K562 (cell line): ENCODE measurements around the gene CTCFL. TPM values are rescaled to one million over a fixed set of nuclear protein-coding genes. Genes with fewer than 3 reads are reported as not detected.

ENCODE experiments used
- ATAC-seq: fragments of 200-7000 bp; cut with Tn5 transposase; 3 replicates; pipeline ENCODE4 v1.9.1; 2020; ENCODE audit warnings: moderate library complexity
- BruUV-seq: library from RNA; stranded (reverse); fragments of 400-500 nt; replicated peaks from 2 replicates; lab custom pipeline; 2021; lab: Mats Ljungman, UMichigan
- CTCF ChIA-PET: fragments of 300-600 bp; formaldehyde crosslinking; extraction: SDS; loops from one replicate; lab custom pipeline; 2021; ENCODE audit warnings: low intra/inter-chr PET ratio; lab: Yijun Ruan, JAX
- POLR2A ChIA-PET: fragments of 300-600, 350-650 bp; sonication (Branson Sonifier 250); formaldehyde crosslinking; extraction: SDS; loops from one replicate; lab custom pipeline; 2021; ENCODE audit warnings: antibody characterized with exemption, inconsistent platforms; lab: Yijun Ruan, JAX
- DNase-seq, 4 experiments: peaks; one replicate each; pipeline versions ENCODE4 v3.0.0 to v3.0.0-alpha.2; 2011 to 2018; ENCODE audit warnings: low spot score in 3 of 4, mixed read lengths in 3 of 4; ENCODE audit errors: extremely low read depth in 1 of 4
- FAIRE-seq: peaks from 2 replicates; lab custom pipeline; 2011; peaks lifted over from hg19 to GRCh38; lab: Jason Lieb, UNC
- H2AFZ ChIP-seq: 2 replicates; pipeline ENCODE4 v1.6.0; 2011; ENCODE audit warnings: low read depth, low read length, control low read depth, inconsistent platforms
- H3K27ac ChIP-seq: fragments of 200-600 bp; 3 replicates; pipeline ENCODE4 v1.8.0; 2011; ENCODE audit warnings: low read depth, mild to moderate bottlenecking, control low read depth, inconsistent platforms, low read length, moderate library complexity, mixed read lengths; ENCODE audit errors: extremely low read depth
- H3K27me3 ChIP-seq, 2 experiments: fragments of 300-600 bp in 1 of 2; 2 replicates in 1 of 2; 3 replicates in 1 of 2; pipeline versions ENCODE4 v1.6.0 to v1.8.0; 2011; ENCODE audit warnings: inconsistent platforms in 2 of 2, low read length in 2 of 2, mild to moderate bottlenecking in 1 of 2, mixed read lengths in 1 of 2, moderate library complexity in 1 of 2; ENCODE audit not compliant: control insufficient read depth in 2 of 2, insufficient read depth in 2 of 2
- H3K36me3 ChIP-seq: fragments of 300-600 bp; 3 replicates; pipeline ENCODE4 v1.8.0; 2011; ENCODE audit warnings: mild to moderate bottlenecking, low read length, inconsistent platforms; ENCODE audit not compliant: control insufficient read depth, insufficient read depth
- H3K4me1 ChIP-seq, 2 experiments: fragments of 200-600 bp in 1 of 2; replicated peaks in 1 of 2; 2 replicates in 1 of 2; 3 replicates in 1 of 2; pipeline versions ENCODE4 v1.5.1 to v1.8.0; 2011; ENCODE audit warnings: inconsistent platforms in 2 of 2, low read length in 2 of 2, mild to moderate bottlenecking in 1 of 2, mixed read lengths in 1 of 2, moderate library complexity in 1 of 2; ENCODE audit not compliant: control insufficient read depth in 2 of 2, insufficient read depth in 2 of 2
- H3K4me2 ChIP-seq: 2 replicates; pipeline ENCODE4 v1.6.1; 2011; ENCODE audit warnings: low read length, control low read depth, inconsistent platforms, mixed read lengths; ENCODE audit not compliant: insufficient read depth
- H3K4me3 ChIP-seq: fragments of 200-600 bp; sonication (generic), shearing (Covaris generic); 2 replicates; pipeline ENCODE4 v1.5.1; 2016; ENCODE audit warnings: control low read depth, inconsistent platforms
- H3K79me2 ChIP-seq: fragments of 200-600 bp; 3 replicates; pipeline ENCODE4 v1.8.0; 2011; ENCODE audit warnings: low read length, inconsistent platforms; ENCODE audit not compliant: control insufficient read depth, insufficient read depth
- H3K9ac ChIP-seq, 2 experiments: 2 replicates each; pipeline versions ENCODE4 v1.6.0 to v1.6.1; 2011; ENCODE audit warnings: low read depth in 2 of 2, low read length in 2 of 2, control low read depth in 1 of 2, inconsistent platforms in 1 of 2, mild to moderate bottlenecking in 1 of 2, mixed read lengths in 1 of 2; ENCODE audit not compliant: insufficient read depth in 1 of 2
- H3K9me1 ChIP-seq: one replicate; pipeline ENCODE4 v1.6.0; 2011; ENCODE audit warnings: inconsistent platforms, mild to moderate bottlenecking, low read length, moderate library complexity; ENCODE audit not compliant: control insufficient read depth, insufficient read depth
- H3K9me3 ChIP-seq: replicated peaks from 2 replicates; pipeline ENCODE4 v1.5.1; 2011; ENCODE audit warnings: low read depth, low read length, inconsistent platforms; ENCODE audit not compliant: control insufficient read depth, insufficient read depth
- H4K20me1 ChIP-seq: replicated peaks from 2 replicates; pipeline ENCODE4 v1.6.1; 2011; ENCODE audit warnings: low read length, inconsistent platforms, mixed read lengths; ENCODE audit not compliant: control insufficient read depth, insufficient read depth
- ARHGAP35 ChIP-seq: fragments of 450-650 bp; IDR thresholded peaks from 2 replicates; pipeline ENCODE4 v1.6.1; 2018; ENCODE audit not compliant: partially characterized antibody
- ARID2 ChIP-seq: fragments of 450-650 bp; IDR thresholded peaks from 2 replicates; pipeline ENCODE4 v1.6.1; 2017; ENCODE audit warnings: antibody characterized with exemption, mild to moderate bottlenecking
- CBX3 ChIP-seq, 2 experiments: IDR thresholded peaks; 1 replicate in 1 of 2; 2 replicates in 1 of 2; pipeline ENCODE4 v1.6.1; 2012; ENCODE audit warnings: inconsistent platforms in 2 of 2, low read length in 2 of 2, borderline replicate concordance in 1 of 2, control low read depth in 1 of 2
- ETS2 ChIP-seq: IDR thresholded peaks from 2 replicates; pipeline ENCODE4 v1.6.1; 2016; ENCODE audit warnings: borderline replicate concordance, missing genetic modification characterization, mild to moderate bottlenecking, moderate library complexity, missing compliant biosample characterization; ENCODE audit not compliant: poor library complexity, severe bottlenecking
- HDAC1 ChIP-seq, 2 experiments: fragments of 450-650 bp; IDR thresholded peaks; 2 replicates each; pipeline ENCODE4 v1.6.1; 2016 to 2017; ENCODE audit warnings: inconsistent platforms in 1 of 2, mild to moderate bottlenecking in 1 of 2, moderate library complexity in 1 of 2
- JUN ChIP-seq, 2 experiments: sonication (generic) in 1 of 2; formaldehyde crosslinking in 1 of 2; IDR thresholded peaks; 2 replicates each; pipeline versions ENCODE4 v1.6.1 to v1.8.0; 2012 to 2022; ENCODE audit warnings: borderline replicate concordance in 2 of 2, mild to moderate bottlenecking in 2 of 2, improper control_type of control experiment in 1 of 2, low read depth in 1 of 2, low read length in 1 of 2, missing genetic modification reagents in 1 of 2
- MAFK ChIP-seq: IDR thresholded peaks from 2 replicates; pipeline ENCODE4 v1.6.1; 2011; ENCODE audit warnings: low read length, improper control_type of control experiment
- MTA2 ChIP-seq: fragments of 450-650 bp; IDR thresholded peaks from 2 replicates; pipeline ENCODE4 v1.6.1; 2016; ENCODE audit warnings: low read depth
- PPARD ChIP-seq: fragments of 250-450 bp; sonication (Bioruptor Pico); IDR thresholded peaks from 2 replicates; pipeline ENCODE4 v1.8.0; 2022; ENCODE audit warnings: inconsistent platforms, mild to moderate bottlenecking, moderate library complexity
- RBFOX2 ChIP-seq: fragments of 200-400 bp; formaldehyde crosslinking; IDR thresholded peaks from 2 replicates; pipeline ENCODE4 v1.6.1; 2017; ENCODE audit warnings: low read depth, mild to moderate bottlenecking, low read length, moderate library complexity
- SREBF1 ChIP-seq: fragments of 150-350 bp; IDR thresholded peaks from 2 replicates; pipeline ENCODE4 v1.6.1; 2014; ENCODE audit warnings: antibody characterized with exemption, low read depth, low read length, borderline replicate concordance
- STAT5A ChIP-seq: IDR thresholded peaks from 2 replicates; pipeline ENCODE4 v1.6.1; 2012; ENCODE audit warnings: low read length, inconsistent platforms, borderline replicate concordance
- ZC3H8 ChIP-seq: fragments of 450-650 bp; IDR thresholded peaks from 2 replicates; pipeline ENCODE4 v1.6.1; 2017
- ZHX1 ChIP-seq: fragments of 150-350 bp; conservative IDR thresholded peaks from 2 replicates; pipeline ENCODE4 v1.6.1; 2014; ENCODE audit warnings: low read length
- ZNF133 ChIP-seq: fragments of 250-450 bp; sonication (Bioruptor Pico); IDR thresholded peaks from 2 replicates; pipeline ENCODE4 v1.4.0; 2020; ENCODE audit warnings: mild to moderate bottlenecking
- WGBS: fragments of 100-300 bp; shearing (Covaris generic); methylation state at CpG from one replicate; pipeline ENCODE4 v1.1.6; 2016; ENCODE audit warnings: low coverage, mixed read lengths; ENCODE audit not compliant: insufficient coverage; ENCODE audit errors: missing lambda C conversion rate; 5-methylcytosine and 5-hydroxymethylcytosine counted together
- in situ Hi-C: fragments of 300-500 bp; cut with MboI; formaldehyde crosslinking; loops from 4 replicates; pipeline ENCODE4 v1.15.0; 2018; ENCODE audit warnings: inconsistent platforms, mixed read lengths
- intact Hi-C: fragments of 100-400 bp; cut with micrococcal nuclease; formaldehyde crosslinking; loops from 2 replicates; pipeline ENCODE4 v1.14.2; 2022
- polyA plus RNA-seq, 8 experiments: library from polyadenylated mRNA; depleted of rRNA in 4 of 8; stranded (reverse) in 5 of 8; unstranded in 3 of 8; fragments of >200 nt; fragmentation: Nextera tagmentation in 2 of 8; fragmentation: Illumina TruSeq in 1 of 8; extraction: Ambion mirVana in 2 of 8; extraction: Trizol in 1 of 8; gene quantifications; 2 replicates each; pipeline versions ENCODE4 v1.2.1 to v1.2.3, GENCODE V29; 2011 to 2014; ENCODE audit warnings: inconsistent platforms in 1 of 8, missing spikeins in 1 of 8
- total RNA-seq, 7 experiments: library from RNA; depleted of rRNA in 6 of 7; stranded (reverse); fragments of >200 nt in 6 of 7; fragmentation: Illumina TruSeq in 2 of 7; extraction: Trizol in 2 of 7; gene quantifications; 2 replicates each; pipeline versions ENCODE4 v1.2.1 to v1.2.3, GENCODE V29; 2011 to 2021; ENCODE audit warnings: low replicate concordance in 1 of 7
- TF ChIP-seq, protein P1 (sequence below): sonication (generic); formaldehyde crosslinking; IDR thresholded peaks from 2 replicates; pipeline ENCODE4 v1.8.1; 2023; ENCODE audit warnings: mild to moderate bottlenecking, missing genetic modification reagents, moderate library complexity
- TF ChIP-seq, protein P2 (sequence below): fragments of 250-450 bp; sonication (Bioruptor Pico); IDR thresholded peaks from 2 replicates; pipeline ENCODE4 v1.4.0; 2020; ENCODE audit warnings: borderline replicate concordance

Gene CTCFL
- total and polyA plus RNA-seq, 9 of the 15 experiments (the other 6 are each of a cell fraction or from before 2014, with no cell fraction given): 42.4 to 188 (median 111) TPM

GRCh38 chr20:57474816-57475215, 50.1 kb downstream of the CTCFL start (continued):
- no peak for TF ChIP-seq PPARD
- TF ChIP-seq, all 486 proteins: peak for 0

- ChIA-PET POLR2A (interaction anchor here (0.7 to 1.0 kb wide), 2 partner anchors 12 to 39 kb away, joined by 3 to 5 read pairs; no protein-coding TSS in a partner anchor), CTCF (no interaction called here)
- no peak overlapping the region for H3K4me3 ChIP-seq
- no peaks in the 10 kb centered on the region for H3K79me2 ChIP-seq
- intact Hi-C loops (no loop called here), in situ Hi-C loops (no loop called here)
- H3K27ac ChIP-seq: no peak overlapping the region
- FAIRE-seq: no peak
- 39% methylated on average over 2 of the region's 2 CpGs for WGBS
- no TSS peak for BruUV-seq
- no peak overlapping the region for H2AFZ ChIP-seq
- H4K20me1 ChIP-seq: no peaks in the 10 kb centered on the region
- ATAC-seq: no peak
- H3K9me3 ChIP-seq: no peaks in the 10 kb centered on the region
- H3K36me3 ChIP-seq: no peaks in the 10 kb centered on the region
- peaks cover 16 to 42% of the 10 kb centered on the region in 2 experiments; a peak in 4 of 5 replicates for H3K4me1 ChIP-seq
- no peak overlapping the region for H3K4me2 ChIP-seq
- H3K27me3 ChIP-seq: no peaks in the 10 kb centered on the region
- H3K9ac ChIP-seq: no peak overlapping the region
- no peaks in the 10 kb centered on the region for H3K9me1 ChIP-seq
- no peak for DNase-seq
- TF ChIP-seq STAT5A (no peak), MAFK (no peak), HDAC1 (IDR thresholded peaks at IDR 0.05) (no peak), SREBF1 (no peak), ARHGAP35 (no peak), ZHX1 (no peak), ETS2 (tag) (no peak), RBFOX2 (no peak), CBX3 (IDR thresholded peaks at IDR 0.05; ENCODE audit: borderline replicate concordance in 1 of 2, low read length in 2 of 2) (no peak), MTA2 (no peak), ARID2 (no peak), ZNF133 (CRISPR knock-in tag) (no peak), ZC3H8 (no peak), JUN (IDR thresholded peaks at IDR 0.05; ENCODE audit: borderline replicate concordance, low read depth, low read length) (no peak), JUN (CRISPR knock-in tag; IDR thresholded peaks at IDR 0.05; ENCODE audit: borderline replicate concordance) (no peak)
- TF ChIP-seq, protein P1, sequence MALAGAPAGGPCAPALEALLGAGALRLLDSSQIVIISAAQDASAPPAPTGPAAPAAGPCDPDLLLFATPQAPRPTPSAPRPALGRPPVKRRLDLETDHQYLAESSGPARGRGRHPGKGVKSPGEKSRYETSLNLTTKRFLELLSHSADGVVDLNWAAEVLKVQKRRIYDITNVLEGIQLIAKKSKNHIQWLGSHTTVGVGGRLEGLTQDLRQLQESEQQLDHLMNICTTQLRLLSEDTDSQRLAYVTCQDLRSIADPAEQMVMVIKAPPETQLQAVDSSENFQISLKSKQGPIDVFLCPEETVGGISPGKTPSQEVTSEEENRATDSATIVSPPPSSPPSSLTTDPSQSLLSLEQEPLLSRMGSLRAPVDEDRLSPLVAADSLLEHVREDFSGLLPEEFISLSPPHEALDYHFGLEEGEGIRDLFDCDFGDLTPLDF (CRISPR knock-in tag): no peak
- TF ChIP-seq, protein P2, sequence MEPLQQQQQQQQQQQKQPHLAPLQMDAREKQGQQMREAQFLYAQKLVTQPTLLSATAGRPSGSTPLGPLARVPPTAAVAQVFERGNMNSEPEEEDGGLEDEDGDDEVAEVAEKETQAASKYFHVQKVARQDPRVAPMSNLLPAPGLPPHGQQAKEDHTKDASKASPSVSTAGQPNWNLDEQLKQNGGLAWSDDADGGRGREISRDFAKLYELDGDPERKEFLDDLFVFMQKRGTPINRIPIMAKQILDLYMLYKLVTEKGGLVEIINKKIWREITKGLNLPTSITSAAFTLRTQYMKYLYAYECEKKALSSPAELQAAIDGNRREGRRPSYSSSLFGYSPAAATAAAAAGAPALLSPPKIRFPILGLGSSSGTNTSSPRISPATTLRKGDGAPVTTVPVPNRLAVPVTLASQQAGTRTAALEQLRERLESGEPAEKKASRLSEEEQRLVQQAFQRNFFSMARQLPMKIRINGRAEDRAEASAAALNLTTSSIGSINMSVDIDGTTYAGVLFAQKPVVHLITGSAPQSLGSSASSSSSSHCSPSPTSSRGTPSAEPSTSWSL (CRISPR knock-in tag): no peak
Observed at GRCh38 chr20:57474205-57474604, 50.7 kb downstream of the CTCFL start.
